ENCODE results near the gene SPAG16. TPM values are rescaled to one million over a fixed set of nuclear protein-coding genes. Genes with fewer than 3 reads are reported as not detected.
A peak's percentile ranks its signal among the peaks of the same experiment; 100 is the strongest.

The SPAG16 gene
- total RNA-seq, 1 experiment from 2014 or later: 21.5 TPM

GRCh38 chr2:214311031-214311533, 1026.8 kb downstream of the SPAG16 start:
- intact Hi-C loops (cut with micrococcal nuclease; ENCODE audit: unreplicated experiment): no loop called here
- DNase-seq: peak; percentile 37 to 40

GRCh38 chr2:214311931-214312749, 1027.9 kb downstream of the SPAG16 start:
- no peak for TF ChIP-seq CTCF (IDR thresholded peaks at IDR 0.05; ENCODE audit: insufficient read depth in 1 of 2, low read depth in 1 of 2, low read length in 1 of 2, severe bottlenecking in 1 of 2, unreplicated experiment in 1 of 2)
- Mint-ChIP-seq H3K9me3 (ENCODE audit: unreplicated experiment) (peaks cover 2% of the 10 kb centered on the region), H3K36me3 (ENCODE audit: insufficient read depth, unreplicated experiment) (no peaks in the 10 kb centered on the region), H3K4me1 (ENCODE audit: low read depth, unreplicated experiment) (no peaks in the 10 kb centered on the region), H3K27ac (ENCODE audit: unreplicated experiment) (no peak overlapping the region), H3K4me3 (ENCODE audit: unreplicated experiment) (no peak overlapping the region), H3K27me3 (ENCODE audit: insufficient read depth, unreplicated experiment) (no peaks in the 10 kb centered on the region)
- CTCF ChIA-PET: interaction anchor here (0.6 kb wide), 1 partner anchor 19 kb away, joined by 3 read pairs; no protein-coding TSS in a partner anchor
- BruUV-seq (replicated peaks): no TSS peak
- H3K4me1 ChIP-seq: no peaks in the 10 kb centered on the region
- no peaks in the 10 kb centered on the region for H3K9me3 ChIP-seq
- no peaks in the 10 kb centered on the region for H3K27me3 ChIP-seq (replicated peaks; ENCODE audit: control insufficient read depth, insufficient read depth, low read length)
- H3K4me3 ChIP-seq (ENCODE audit: low read depth, low read length): no peak overlapping the region
- H3K36me3 ChIP-seq (ENCODE audit: control insufficient read depth, insufficient read depth, low read length): no peaks in the 10 kb centered on the region
- POLR2A ChIA-PET: no interaction called here
- intact Hi-C loops (cut with micrococcal nuclease; ENCODE audit: unreplicated experiment): no loop called here
- DNase-seq: no peak

More at GRCh38 chr2:214311031-214311533, 1026.8 kb downstream of the SPAG16 start:
- no peak overlapping the region for H3K27ac Mint-ChIP-seq (ENCODE audit: unreplicated experiment)
- H3K27me3 Mint-ChIP-seq (ENCODE audit: insufficient read depth, unreplicated experiment): no peaks in the 10 kb centered on the region
- peak; percentile 39 to 72 for TF ChIP-seq CTCF (IDR thresholded peaks at IDR 0.05; ENCODE audit: insufficient read depth in 1 of 2, low read depth in 1 of 2, low read length in 1 of 2, severe bottlenecking in 1 of 2, unreplicated experiment in 1 of 2)
- H3K9me3 Mint-ChIP-seq (ENCODE audit: unreplicated experiment): peaks cover 11% of the 10 kb centered on the region
- H3K4me3 Mint-ChIP-seq (ENCODE audit: unreplicated experiment): no peak overlapping the region
- Histone ChIP-seq H3K4me1 (no peaks in the 10 kb centered on the region), H3K27me3 (replicated peaks; ENCODE audit: control insufficient read depth, insufficient read depth, low read length) (no peaks in the 10 kb centered on the region), H3K36me3 (ENCODE audit: control insufficient read depth, insufficient read depth, low read length) (no peaks in the 10 kb centered on the region), H3K9me3 (no peaks in the 10 kb centered on the region), H3K4me3 (ENCODE audit: low read depth, low read length) (no peak overlapping the region)
- ChIA-PET POLR2A (no interaction called here), CTCF (no interaction called here)
- H3K4me1 Mint-ChIP-seq (ENCODE audit: low read depth, unreplicated experiment): no peaks in the 10 kb centered on the region
- H3K36me3 Mint-ChIP-seq (ENCODE audit: insufficient read depth, unreplicated experiment): no peaks in the 10 kb centered on the region
- BruUV-seq (replicated peaks): no TSS peak

GRCh38 chr2:214315324-214315723, 1031.1 kb downstream of the SPAG16 start:
- Histone ChIP-seq H3K9me3 (no peaks in the 10 kb centered on the region), H3K36me3 (ENCODE audit: control insufficient read depth, insufficient read depth, low read length) (no peaks in the 10 kb centered on the region), H3K4me3 (ENCODE audit: low read depth, low read length) (no peak overlapping the region), H3K4me1 (no peaks in the 10 kb centered on the region), H3K27me3 (replicated peaks; ENCODE audit: control insufficient read depth, insufficient read depth, low read length) (no peaks in the 10 kb centered on the region)
- no peaks in the 10 kb centered on the region for H3K36me3 Mint-ChIP-seq (ENCODE audit: insufficient read depth, unreplicated experiment)
- POLR2A ChIA-PET: no interaction called here
- CTCF ChIA-PET: no interaction called here
- no peak overlapping the region for H3K27ac Mint-ChIP-seq (ENCODE audit: unreplicated experiment)
- H3K4me3 Mint-ChIP-seq (ENCODE audit: unreplicated experiment): no peak overlapping the region
- TF ChIP-seq CTCF (IDR thresholded peaks at IDR 0.05; ENCODE audit: insufficient read depth in 1 of 2, low read depth in 1 of 2, low read length in 1 of 2, severe bottlenecking in 1 of 2, unreplicated experiment in 1 of 2): no peak
- intact Hi-C loops (cut with micrococcal nuclease; ENCODE audit: unreplicated experiment): loop anchor here (5.0 kb wide), 1 partner anchor 1063 kb away; no protein-coding TSS in a partner anchor
- H3K4me1 Mint-ChIP-seq (ENCODE audit: low read depth, unreplicated experiment): no peaks in the 10 kb centered on the region
- BruUV-seq (replicated peaks): no TSS peak
- no peak for DNase-seq
- H3K9me3 Mint-ChIP-seq (ENCODE audit: unreplicated experiment): no peaks in the 10 kb centered on the region
- no peaks in the 10 kb centered on the region for H3K27me3 Mint-ChIP-seq (ENCODE audit: insufficient read depth, unreplicated experiment)
